GM23338 (cell line): ENCODE data around the gene DOK1. TPM values are rescaled to one million over a fixed set of nuclear protein-coding genes. Genes with fewer than 3 reads are reported as not detected.

Source experiments
- ATAC-seq: fragments of 200-7000 bp; cut with Tn5 transposase; 3 replicates; pipeline ENCODE4 v1.9.1; 2020
- DNase-seq: peaks from one replicate; pipeline ENCODE4 v3.0.0-alpha.2; 2015; ENCODE audit warnings: low spot score
- H2AFZ ChIP-seq: fragments of 200-600 bp; sonication (generic); 2 replicates; pipeline ENCODE4 v1.8.0; 2016; ENCODE audit warnings: antibody characterized with exemption, mild to moderate bottlenecking, moderate library complexity
- H3F3A ChIP-seq: fragments of 200-600 bp; sonication (generic); replicated peaks from 2 replicates; pipeline ENCODE4 v1.8.0; 2017; ENCODE audit warnings: antibody characterized with exemption, mixed run types, low read depth
- H3K27ac ChIP-seq: fragments of 200-600 bp; sonication (generic); 2 replicates; pipeline ENCODE4 v1.6.1; 2016; ENCODE audit warnings: low read depth
- H3K27me3 ChIP-seq: fragments of 200-600 bp; sonication (generic); 2 replicates; pipeline ENCODE4 v1.8.0; 2016; ENCODE audit warnings: mild to moderate bottlenecking, mixed run types, moderate library complexity; ENCODE audit not compliant: insufficient read depth
- H3K36me3 ChIP-seq: fragments of 200-600 bp; sonication (generic); 2 replicates; pipeline ENCODE4 v1.8.0; 2016; ENCODE audit warnings: mild to moderate bottlenecking; ENCODE audit not compliant: insufficient read depth
- H3K4me1 ChIP-seq: fragments of 200-600 bp; sonication (generic); 2 replicates; pipeline ENCODE4 v1.8.0; 2016; ENCODE audit warnings: mild to moderate bottlenecking, moderate library complexity; ENCODE audit not compliant: insufficient read depth
- H3K4me2 ChIP-seq: fragments of 200-600 bp; sonication (generic); 2 replicates; pipeline ENCODE4 v1.7.1; 2017; ENCODE audit warnings: mixed run types
- H3K4me3 ChIP-seq: fragments of 200-600 bp; sonication (generic); 2 replicates; pipeline ENCODE4 v1.6.1; 2016; ENCODE audit warnings: mixed run types
- H3K79me2 ChIP-seq: fragments of 200-600 bp; sonication (generic); replicated peaks from 2 replicates; pipeline ENCODE4 v1.8.0; 2017; ENCODE audit warnings: mild to moderate bottlenecking; ENCODE audit not compliant: insufficient read depth
- H3K9me2 ChIP-seq: fragments of 200-600 bp; sonication (generic); 2 replicates; pipeline ENCODE4 v1.8.0; 2017; ENCODE audit not compliant: insufficient read depth
- H4K20me1 ChIP-seq: fragments of 200-600 bp; sonication (generic); replicated peaks from 2 replicates; pipeline ENCODE4 v1.8.0; 2017; ENCODE audit warnings: mild to moderate bottlenecking; ENCODE audit not compliant: insufficient read depth
- H3K27ac Mint-ChIP-seq: 2 replicates; pipeline ENCODE4 v1.8.0; 2020; ENCODE audit warnings: inconsistent platforms, mild to moderate bottlenecking, moderate library complexity, mixed read lengths
- H3K27me3 Mint-ChIP-seq: 3 replicates; pipeline ENCODE4 v1.8.0; 2022; ENCODE audit warnings: low read depth, mild to moderate bottlenecking, moderate library complexity, mixed read lengths, inconsistent platforms; ENCODE audit not compliant: insufficient read depth, poor library complexity
- H3K36me3 Mint-ChIP-seq: 3 replicates; pipeline ENCODE4 v1.8.0; 2021; ENCODE audit warnings: low read depth, mild to moderate bottlenecking, inconsistent platforms, moderate library complexity, mixed read lengths
- H3K4me1 Mint-ChIP-seq: 3 replicates; pipeline ENCODE4 v1.8.0; 2020; ENCODE audit warnings: mild to moderate bottlenecking, inconsistent platforms, mixed read lengths
- H3K4me3 Mint-ChIP-seq: 3 replicates; pipeline ENCODE4 v1.8.0; 2021; ENCODE audit warnings: moderate library complexity, mild to moderate bottlenecking, inconsistent platforms, mixed read lengths
- H3K9me3 Mint-ChIP-seq: 3 replicates; pipeline ENCODE4 v1.8.0; 2020; ENCODE audit warnings: moderate library complexity, mild to moderate bottlenecking, inconsistent platforms, mixed read lengths
- CREB1 ChIP-seq: fragments of 250-450 bp; sonication (Bioruptor Pico); IDR thresholded peaks from 2 replicates; pipeline ENCODE4 v1.5.0; 2020; ENCODE audit warnings: low read depth, mild to moderate bottlenecking, moderate library complexity
- ETS1 ChIP-seq: IDR thresholded peaks from 2 replicates; pipeline ENCODE4 v1.6.1; 2016; ENCODE audit warnings: antibody characterized with exemption
- EZH2 ChIP-seq: fragments of 200-600 bp; sonication (generic); IDR thresholded peaks from one replicate; pipeline ENCODE4 v1.8.0; 2017; ENCODE audit warnings: antibody characterized with exemption, mild to moderate bottlenecking, low read depth; ENCODE audit not compliant: unreplicated experiment
- EZH2phosphoT487 ChIP-seq: fragments of 200-600 bp; sonication (generic); IDR thresholded peaks from one replicate; pipeline ENCODE4 v1.8.1; 2018; ENCODE audit warnings: antibody characterized with exemption; ENCODE audit not compliant: unreplicated experiment
- JUNB ChIP-seq: IDR thresholded peaks from one replicate; pipeline ENCODE4 v1.6.1; 2016; ENCODE audit warnings: antibody characterized with exemption; ENCODE audit not compliant: unreplicated experiment
- NANOG ChIP-seq: IDR thresholded peaks from 2 replicates; pipeline ENCODE4 v1.6.1; 2016; ENCODE audit warnings: antibody characterized with exemption, borderline replicate concordance
- POLR2AphosphoS5 ChIP-seq: IDR thresholded peaks from 2 replicates; pipeline ENCODE4 v1.6.1; 2016; ENCODE audit warnings: antibody characterized with exemption, low read depth
- STAT1 ChIP-seq: IDR thresholded peaks from one replicate; pipeline ENCODE4 v1.6.1; 2016; ENCODE audit warnings: antibody characterized with exemption; ENCODE audit not compliant: unreplicated experiment
- polyA plus RNA-seq: library from polyadenylated mRNA; unstranded; fragments of >200 nt; fragmentation: Nextera tagmentation; extraction: Ambion mirVana; gene quantifications from 2 replicates; pipeline ENCODE4 v1.2.1, GENCODE V29; 2016
- total RNA-seq: library from RNA; depleted of rRNA; stranded (reverse); fragments of >200 nt; shearing (Covaris generic); gene quantifications from 2 replicates; pipeline ENCODE4 v1.2.3, GENCODE V29; 2014
- TF ChIP-seq, protein P1 (sequence below): IDR thresholded peaks from one replicate; pipeline ENCODE4 v1.6.1; 2018; ENCODE audit warnings: antibody characterized with exemption; ENCODE audit not compliant: unreplicated experiment
- TF ChIP-seq, protein P2 (sequence below), 2 experiments: fragments of 200-600 bp in 1 of 2; sonication (generic) in 1 of 2; conservative IDR thresholded peaks; 2 replicates each; pipeline versions ENCODE4 v1.5.1 to v1.6.1; 2016 to 2017; ENCODE audit warnings: antibody characterized with exemption in 2 of 2, low read depth in 2 of 2, mild to moderate bottlenecking in 2 of 2, moderate library complexity in 1 of 2

Gene DOK1
- total and polyA plus RNA-seq, 2 experiments from 2014 or later, result 3.9 to 15.5 TPM

DNA sequence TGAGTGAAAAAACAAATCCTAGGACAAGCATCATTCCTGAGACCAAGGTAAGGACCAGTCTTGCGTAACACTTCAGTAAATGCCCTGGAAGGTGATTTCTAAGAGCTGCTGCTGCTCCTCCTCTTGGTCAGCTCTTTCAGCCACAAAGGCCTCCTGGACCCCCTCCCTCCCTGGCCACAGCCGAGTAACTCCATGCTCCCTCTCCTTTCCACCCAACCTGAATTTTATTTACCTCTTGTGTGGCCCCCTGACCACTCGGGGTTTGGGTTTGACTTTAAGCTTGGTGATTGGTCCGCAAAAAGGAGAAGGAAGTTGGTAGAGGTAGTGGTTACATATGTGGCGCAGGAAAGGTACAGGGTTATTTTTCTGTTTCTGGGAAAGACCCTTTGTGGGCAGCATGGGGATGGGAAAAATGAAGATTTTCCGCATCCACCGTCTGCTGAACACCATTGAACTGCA is 15.6 kb upstream of the DOK1 start:
- H4K20me1 ChIP-seq, result no peaks in the 10 kb centered on the region; the same call in 1 of the 2 replicates
- H3K4me2 ChIP-seq, result no peak overlapping the region
- TF ChIP-seq EZH2 (no peak), ETS1 (no peak), EZH2phosphoT487 (no peak), JUNB (no peak), NANOG (no peak), CREB1 (no peak), STAT1 (no peak), POLR2AphosphoS5 (no peak)
- TF ChIP-seq, protein P1, sequence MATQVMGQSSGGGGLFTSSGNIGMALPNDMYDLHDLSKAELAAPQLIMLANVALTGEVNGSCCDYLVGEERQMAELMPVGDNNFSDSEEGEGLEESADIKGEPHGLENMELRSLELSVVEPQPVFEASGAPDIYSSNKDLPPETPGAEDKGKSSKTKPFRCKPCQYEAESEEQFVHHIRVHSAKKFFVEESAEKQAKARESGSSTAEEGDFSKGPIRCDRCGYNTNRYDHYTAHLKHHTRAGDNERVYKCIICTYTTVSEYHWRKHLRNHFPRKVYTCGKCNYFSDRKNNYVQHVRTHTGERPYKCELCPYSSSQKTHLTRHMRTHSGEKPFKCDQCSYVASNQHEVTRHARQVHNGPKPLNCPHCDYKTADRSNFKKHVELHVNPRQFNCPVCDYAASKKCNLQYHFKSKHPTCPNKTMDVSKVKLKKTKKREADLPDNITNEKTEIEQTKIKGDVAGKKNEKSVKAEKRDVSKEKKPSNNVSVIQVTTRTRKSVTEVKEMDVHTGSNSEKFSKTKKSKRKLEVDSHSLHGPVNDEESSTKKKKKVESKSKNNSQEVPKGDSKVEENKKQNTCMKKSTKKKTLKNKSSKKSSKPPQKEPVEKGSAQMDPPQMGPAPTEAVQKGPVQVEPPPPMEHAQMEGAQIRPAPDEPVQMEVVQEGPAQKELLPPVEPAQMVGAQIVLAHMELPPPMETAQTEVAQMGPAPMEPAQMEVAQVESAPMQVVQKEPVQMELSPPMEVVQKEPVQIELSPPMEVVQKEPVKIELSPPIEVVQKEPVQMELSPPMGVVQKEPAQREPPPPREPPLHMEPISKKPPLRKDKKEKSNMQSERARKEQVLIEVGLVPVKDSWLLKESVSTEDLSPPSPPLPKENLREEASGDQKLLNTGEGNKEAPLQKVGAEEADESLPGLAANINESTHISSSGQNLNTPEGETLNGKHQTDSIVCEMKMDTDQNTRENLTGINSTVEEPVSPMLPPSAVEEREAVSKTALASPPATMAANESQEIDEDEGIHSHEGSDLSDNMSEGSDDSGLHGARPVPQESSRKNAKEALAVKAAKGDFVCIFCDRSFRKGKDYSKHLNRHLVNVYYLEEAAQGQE, result no peak
- TF ChIP-seq, protein P2, sequence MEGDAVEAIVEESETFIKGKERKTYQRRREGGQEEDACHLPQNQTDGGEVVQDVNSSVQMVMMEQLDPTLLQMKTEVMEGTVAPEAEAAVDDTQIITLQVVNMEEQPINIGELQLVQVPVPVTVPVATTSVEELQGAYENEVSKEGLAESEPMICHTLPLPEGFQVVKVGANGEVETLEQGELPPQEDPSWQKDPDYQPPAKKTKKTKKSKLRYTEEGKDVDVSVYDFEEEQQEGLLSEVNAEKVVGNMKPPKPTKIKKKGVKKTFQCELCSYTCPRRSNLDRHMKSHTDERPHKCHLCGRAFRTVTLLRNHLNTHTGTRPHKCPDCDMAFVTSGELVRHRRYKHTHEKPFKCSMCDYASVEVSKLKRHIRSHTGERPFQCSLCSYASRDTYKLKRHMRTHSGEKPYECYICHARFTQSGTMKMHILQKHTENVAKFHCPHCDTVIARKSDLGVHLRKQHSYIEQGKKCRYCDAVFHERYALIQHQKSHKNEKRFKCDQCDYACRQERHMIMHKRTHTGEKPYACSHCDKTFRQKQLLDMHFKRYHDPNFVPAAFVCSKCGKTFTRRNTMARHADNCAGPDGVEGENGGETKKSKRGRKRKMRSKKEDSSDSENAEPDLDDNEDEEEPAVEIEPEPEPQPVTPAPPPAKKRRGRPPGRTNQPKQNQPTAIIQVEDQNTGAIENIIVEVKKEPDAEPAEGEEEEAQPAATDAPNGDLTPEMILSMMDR (conservative IDR thresholded peaks at IDR 0.05; ENCODE audit: low read depth in 2 of 2), result no peak
- no peak; the same call in 2 of the 3 replicates for ATAC-seq
- Mint-ChIP-seq H3K27ac (no peak overlapping the region), H3K36me3 (peaks cover 2% of the 10 kb centered on the region; the same call in 1 of the 3 replicates), H3K4me1 (no peaks in the 10 kb centered on the region; the same call in none of the 3 replicates), H3K27me3 (peaks cover 10% of the 10 kb centered on the region), H3K4me3 (no peak overlapping the region), H3K9me3 (no peaks in the 10 kb centered on the region; the same call in 2 of the 3 replicates)
- H3K79me2 ChIP-seq, result no peaks in the 10 kb centered on the region
- no peak overlapping the region for H2AFZ ChIP-seq
- H3K4me1 ChIP-seq, result no peaks in the 10 kb centered on the region
- no peak for DNase-seq
- no peak overlapping the region for H3K4me3 ChIP-seq
- no peaks in the 10 kb centered on the region for H3K27me3 ChIP-seq
- no peak overlapping the region for H3K27ac ChIP-seq
- no peaks in the 10 kb centered on the region for H3F3A ChIP-seq
- H3K9me2 ChIP-seq, result no peaks in the 10 kb centered on the region
- H3K36me3 ChIP-seq, result no peaks in the 10 kb centered on the region
